ENCODE results near the gene LAMA2.

The LAMA2 gene

DNA sequence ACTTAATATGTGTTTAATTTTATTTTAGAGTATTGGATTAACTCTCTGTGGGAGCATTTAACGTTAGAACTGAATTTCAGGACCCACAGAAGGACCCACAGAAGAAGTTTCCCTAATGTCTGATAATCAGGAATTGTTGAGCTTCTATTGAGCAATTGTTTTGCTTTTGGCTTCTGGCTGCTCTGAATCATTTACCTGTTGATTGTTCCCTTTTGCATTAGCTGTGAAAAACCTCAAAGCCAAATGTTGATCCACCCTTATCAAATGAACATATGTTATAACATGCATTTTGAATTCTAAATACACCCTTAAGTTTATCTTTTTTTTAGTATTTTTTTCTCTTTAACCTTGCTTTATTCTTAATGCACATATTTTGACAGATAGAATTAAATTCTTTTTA, 393.5 kb downstream of the LAMA2 start:
- no peak for DNase-seq

DNA sequence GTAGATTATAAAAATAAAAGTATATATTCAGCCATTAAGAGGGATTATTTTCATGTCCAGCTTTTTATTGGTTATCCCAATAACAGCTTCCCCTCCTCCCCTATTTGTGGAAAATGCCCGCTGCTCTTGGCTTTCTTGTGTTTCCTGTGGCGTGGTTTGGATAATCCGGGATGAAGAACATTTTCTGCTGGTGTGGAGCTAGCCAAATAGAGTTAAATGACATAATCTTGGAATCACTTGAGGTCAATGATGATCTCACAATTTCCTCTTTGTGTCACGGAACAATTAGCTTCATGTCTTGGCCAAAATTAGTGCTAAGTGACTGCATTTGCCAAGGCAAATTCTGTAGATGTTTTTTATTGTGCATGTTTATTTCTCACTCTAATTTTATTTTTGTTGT, 394.0 kb downstream of the LAMA2 start:
- no peak for DNase-seq

DNA sequence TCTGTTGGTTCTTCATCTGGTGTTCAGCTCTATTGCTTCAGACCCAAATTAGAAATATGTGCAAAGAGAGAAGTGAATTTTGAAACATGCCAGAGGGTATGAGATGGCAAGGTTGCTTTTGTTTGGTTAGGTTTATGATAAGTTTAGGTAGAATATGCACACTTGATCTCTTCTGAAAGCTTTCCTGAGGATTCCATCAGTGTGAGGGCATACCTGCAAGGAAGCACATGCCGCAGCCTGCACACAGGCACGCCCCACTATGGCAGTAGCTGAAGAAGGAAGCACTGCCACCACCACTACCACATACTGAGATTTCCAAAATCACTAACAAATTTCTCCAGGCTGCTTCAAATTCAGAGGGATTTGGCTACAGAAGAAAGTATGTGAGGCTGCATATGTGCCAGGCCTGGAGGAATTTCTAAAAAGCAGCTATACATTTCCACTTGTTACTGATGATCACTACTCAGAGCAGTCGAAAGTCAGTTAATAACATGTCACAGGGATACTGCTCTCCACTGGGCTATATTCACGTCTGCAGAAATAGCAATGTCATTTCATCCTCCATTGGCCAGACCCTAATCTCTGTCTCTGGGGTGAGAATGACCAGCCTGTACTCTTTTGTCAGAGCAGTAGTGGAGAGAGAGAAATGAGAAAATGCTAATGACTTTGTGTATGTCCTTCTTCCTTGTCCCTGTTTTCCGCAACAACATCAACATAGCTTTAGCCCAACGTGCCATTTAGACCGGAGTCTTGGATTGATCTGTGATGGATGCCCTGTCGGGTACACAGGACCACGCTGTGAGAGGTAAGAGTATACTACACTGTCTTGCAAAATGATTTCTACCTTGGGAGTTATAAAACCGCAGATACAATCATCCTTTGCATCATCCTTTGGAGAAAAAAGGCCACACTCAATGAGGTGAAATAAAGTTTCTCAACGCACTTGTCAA, 396.7 kb downstream of the LAMA2 start:
- no peak for DNase-seq

DNA sequence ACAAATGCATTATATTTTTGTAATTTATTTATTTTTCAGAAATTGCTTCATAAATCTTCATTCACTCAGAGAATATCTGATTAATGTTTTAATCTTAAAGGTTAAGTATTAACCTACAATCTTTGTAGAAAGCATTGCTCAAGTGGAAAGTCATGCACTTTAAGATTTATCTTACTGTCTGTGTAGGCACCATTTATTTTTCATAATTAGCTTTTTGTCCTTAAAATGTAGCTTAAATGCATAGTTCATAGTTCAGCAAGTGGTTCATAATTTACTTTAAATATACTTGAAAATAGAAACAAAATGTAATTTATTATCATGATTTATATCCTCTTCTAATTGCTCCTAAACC, 397.3 kb downstream of the LAMA2 start:
- no peak for DNase-seq

DNA sequence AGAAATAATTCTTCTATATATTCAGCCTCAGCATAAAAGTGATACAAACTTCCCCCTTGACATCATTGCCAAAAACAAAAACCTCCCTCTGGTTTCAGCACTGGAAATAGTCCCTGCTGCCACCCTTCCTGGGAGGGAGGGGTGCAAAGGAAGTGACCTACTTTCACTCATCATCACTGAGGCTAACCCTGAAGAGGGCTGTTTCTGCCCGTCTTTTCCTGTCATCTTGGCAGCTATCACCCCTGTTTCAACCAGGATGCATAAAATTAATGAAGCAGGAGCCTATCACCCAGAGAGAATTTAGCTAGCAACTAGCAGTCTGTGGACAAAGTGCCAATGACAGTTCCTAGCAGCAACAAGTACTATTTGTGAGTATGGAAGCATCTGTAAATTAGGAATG, 397.8 kb downstream of the LAMA2 start:
- DNase-seq: peak; percentile 38

DNA sequence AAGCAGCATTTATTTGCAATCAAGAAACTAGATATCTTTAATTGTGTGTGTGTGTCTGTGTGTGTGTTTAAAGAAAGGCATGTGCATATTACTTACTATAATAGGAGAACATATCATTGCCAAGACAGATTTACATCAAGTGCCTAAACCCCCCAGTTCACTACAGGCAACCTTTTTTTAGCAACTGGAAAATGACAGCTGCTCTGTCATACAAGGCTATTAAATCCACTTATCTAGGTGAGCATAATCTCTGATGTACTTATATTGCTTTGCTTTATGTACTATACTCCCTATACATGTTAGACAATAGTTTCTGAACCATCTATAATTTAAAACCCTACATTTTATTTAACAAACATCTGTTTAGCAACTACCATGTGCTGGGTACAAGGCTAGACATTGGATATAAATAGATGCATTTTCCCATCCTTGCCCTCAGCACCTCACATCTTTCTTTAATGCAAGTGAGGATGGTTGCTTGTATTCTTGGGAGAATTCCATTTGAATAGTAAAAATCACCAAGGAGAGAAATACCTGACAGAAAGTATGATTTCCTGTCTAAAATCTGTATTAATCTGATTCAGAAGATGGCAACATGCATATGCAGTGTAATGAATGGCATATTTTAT, 398.3 kb downstream of the LAMA2 start:
- no peak for DNase-seq

DNA sequence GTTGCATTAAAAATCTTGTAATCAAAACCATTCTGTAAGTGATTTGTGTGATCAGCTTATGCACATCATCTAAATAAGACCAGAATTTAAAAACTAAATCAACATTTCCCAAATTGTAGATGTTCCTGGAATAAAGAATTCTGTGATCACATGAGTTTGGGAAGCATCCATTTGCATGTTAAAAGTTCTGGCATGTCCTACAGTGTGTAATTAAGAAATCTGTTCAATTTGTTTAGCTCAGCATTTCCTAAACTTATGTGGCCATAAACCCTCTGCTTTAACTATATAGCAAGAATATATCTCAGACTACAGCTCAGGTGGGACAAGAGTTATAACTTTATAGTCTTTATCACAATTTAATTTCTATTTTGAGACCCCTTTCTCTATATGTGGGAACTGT, 399.1 kb downstream of the LAMA2 start:
- DNase-seq: no peak

DNA sequence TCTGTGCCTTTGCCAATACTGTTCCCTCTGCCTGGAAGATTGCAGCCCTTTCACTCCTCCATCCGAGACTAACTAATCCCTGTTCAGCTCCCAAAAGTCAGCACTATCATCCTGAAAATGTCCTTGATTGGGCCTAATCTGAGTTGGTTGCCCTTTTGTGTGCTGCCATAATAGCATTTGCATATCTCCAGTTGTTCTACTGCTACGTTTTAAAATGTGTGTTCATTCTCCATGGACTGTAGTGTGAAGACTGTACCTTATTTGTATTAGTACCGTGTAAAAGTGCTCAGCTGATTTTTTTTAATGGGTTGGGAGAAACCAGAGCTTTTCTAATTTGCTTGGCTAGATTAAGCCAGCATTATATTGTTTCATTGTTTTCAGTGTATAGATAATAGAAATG, 401.3 kb downstream of the LAMA2 start:
- no peak for DNase-seq

DNA sequence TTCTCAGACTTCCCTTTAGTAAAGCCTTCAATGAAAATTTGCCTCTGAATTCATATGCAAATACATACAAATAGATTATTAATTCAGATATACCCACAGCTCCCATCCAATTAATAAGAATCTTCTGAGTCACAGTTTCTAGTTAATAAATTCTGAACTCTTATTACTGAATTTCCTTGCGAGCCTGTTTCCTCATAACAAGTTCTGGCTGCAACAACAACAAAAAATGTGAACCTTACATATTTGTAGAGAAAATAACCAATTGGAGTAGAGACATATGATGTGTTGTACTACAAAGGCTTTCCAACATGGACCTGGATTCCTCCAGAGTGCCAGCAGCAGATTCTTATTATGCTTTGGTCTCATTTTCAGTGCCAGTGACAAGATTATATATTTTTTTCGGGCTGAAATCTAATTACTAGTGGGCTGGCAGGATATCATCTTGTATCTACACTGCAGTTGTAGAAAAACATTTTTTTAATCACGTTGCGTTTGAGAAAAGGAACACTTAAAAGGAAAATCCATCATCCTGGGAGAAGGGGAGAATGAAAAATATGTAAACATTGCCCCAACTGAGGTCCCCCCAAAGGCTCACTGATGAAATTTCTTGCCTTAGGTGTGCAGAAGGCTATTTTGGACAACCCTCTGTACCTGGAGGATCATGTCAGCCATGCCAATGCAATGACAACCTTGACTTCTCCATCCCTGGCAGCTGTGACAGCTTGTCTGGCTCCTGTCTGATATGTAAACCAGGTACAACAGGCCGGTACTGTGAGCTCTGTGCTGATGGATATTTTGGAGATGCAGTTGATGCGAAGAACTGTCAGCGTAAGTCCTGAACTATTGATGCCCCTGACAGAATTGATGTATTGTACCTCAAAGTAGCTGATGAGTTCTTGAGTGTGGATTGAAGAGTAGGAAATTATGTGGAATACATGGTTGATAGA, 404.6 kb downstream of the LAMA2 start:
- DNase-seq: no peak

DNA sequence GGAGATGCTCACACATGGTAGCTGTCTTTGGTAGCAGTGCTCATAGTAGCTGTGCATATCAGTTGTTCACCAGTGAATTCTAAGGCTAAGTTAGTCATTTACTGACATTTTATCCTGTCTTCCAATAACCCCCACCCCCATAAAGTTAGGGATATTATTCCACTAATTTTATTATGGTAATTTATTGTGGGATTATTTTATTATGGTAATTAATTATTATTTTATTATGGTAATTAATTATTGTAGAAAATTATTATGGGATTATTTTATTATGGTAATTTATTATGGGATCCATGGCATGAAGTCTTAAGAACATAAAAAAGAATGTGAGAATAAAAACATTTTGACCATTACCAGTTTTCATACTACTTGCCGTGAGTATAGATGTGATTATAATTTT, 406.5 kb downstream of the LAMA2 start:
- DNase-seq: no peak

DNA sequence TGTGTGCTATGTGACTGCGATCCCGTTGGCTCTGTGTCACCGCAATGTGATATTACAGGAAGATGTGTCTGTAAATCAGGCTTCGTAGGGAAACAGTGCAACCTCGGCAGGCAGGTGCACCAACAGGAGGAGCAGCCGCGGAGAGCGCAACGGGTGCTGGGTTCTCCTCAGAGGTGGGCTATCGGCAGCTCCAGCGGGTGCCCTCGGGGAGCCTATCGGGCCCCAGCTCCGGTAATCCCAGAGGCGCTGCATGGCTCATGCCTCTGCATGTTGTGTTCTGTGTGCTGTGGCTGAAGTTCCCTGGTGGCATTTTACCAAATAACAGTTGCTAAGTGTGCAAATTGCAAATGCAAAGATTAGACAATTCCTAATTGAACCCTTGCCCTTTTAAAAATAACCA, 409.9 kb downstream of the LAMA2 start:
- no peak for DNase-seq

DNA sequence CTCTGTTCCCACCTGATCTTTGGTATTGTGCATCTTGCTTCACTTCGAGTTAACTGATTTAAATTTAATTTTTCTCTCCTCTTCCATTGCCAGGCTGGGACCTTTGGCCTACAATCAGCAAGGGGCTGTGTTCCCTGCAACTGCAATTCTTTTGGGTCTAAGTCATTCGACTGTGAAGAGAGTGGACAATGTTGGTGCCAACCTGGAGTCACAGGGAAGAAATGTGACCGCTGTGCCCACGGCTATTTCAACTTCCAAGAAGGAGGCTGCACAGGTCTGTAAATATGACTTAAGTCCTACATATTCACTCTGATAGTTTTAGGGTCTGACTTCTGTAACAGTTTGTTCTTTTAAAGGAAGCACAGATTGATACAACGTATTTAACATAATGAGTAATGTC, 414.7 kb downstream of the LAMA2 start:
- no peak for DNase-seq

DNA sequence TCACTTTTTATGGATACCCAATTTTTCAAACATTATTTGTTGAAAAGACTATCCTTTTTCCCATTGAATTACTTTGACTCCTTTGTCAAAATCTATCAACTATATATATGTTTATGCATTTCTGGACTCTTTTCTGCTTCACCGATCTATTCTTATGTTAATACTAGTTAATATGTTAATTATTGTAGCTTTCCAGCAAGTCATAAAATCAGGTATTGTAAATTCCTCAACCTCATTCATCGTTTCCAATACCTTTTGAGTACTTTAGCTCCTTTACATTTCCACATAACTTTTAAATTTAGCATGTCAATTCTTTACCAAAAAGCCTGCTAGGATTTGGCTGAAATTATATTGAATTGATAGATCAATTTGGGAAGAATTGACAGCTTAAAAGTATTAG, 419.7 kb downstream of the LAMA2 start:
- no peak for DNase-seq

DNA sequence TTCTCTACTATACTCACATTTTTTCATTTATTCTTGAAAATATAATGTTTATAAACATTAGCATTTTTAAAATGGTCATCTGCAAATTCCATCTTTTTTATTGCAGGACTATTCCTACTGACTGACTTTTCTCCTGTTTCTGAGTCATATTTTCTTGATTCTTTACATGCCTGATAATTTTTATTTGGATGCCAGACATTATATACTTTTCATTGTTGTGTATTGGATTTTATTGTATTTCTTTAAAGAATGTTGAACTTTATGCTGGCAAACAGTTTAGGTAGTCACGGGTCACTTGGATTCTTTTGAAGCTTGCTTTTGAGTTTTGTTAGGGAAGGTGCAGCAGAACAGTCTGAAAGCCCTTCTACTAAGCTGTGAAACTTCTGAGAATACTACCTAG, 423.9 kb downstream of the LAMA2 start:
- no peak for DNase-seq

DNA sequence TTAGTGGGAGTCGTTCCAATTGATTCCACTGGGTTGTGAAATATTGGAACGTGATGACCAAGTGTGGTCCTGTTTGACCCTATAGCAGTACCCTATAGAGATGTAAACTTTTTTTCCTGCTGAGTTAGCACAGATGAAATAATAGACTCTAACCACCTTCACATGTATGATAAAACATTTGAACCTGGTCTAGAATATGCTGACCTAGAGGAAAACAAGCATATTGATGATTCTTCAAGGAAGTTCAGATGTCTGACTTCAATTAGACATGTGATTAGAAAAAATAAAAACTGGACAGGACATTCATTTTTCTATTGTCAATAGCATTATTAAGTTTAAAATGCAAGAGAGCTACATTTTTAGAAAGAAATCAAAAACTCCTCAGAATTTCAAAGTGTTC, 424.9 kb downstream of the LAMA2 start:
- DNase-seq: no peak

DNA sequence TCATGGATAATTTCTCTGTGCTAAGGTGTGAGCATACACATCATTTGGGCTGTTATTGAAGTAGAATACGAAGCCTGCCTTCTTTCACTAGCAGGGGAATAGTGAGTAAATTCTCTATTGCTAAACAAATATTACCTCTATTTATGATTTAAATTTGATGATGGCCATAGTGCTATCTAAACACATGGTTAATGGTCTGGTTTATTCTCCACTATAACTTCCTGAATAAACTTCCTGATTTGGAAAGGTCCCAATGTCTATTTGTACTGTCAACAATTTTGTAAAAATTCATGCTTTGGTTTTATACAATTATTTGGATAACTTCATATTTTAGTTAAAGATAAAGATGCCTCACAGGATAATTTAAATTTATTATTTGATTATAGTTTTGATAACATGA, 426.2 kb downstream of the LAMA2 start:
- no peak for DNase-seq

DNA sequence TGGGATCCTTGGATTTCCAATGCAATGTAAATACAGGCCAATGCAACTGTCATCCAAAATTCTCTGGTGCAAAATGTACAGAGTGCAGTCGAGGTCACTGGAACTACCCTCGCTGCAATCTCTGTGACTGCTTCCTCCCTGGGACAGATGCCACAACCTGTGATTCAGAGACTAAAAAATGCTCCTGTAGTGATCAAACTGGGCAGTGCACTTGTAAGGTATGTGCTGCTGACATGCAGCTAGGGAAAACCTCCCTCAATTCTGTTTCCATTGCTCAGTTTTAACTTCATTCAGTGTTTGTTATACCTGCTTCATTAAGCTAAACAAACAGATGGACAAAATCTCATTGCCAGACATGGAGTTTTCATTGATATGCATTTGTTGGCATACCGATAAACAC, 429.9 kb downstream of the LAMA2 start:
- no peak for DNase-seq

DNA sequence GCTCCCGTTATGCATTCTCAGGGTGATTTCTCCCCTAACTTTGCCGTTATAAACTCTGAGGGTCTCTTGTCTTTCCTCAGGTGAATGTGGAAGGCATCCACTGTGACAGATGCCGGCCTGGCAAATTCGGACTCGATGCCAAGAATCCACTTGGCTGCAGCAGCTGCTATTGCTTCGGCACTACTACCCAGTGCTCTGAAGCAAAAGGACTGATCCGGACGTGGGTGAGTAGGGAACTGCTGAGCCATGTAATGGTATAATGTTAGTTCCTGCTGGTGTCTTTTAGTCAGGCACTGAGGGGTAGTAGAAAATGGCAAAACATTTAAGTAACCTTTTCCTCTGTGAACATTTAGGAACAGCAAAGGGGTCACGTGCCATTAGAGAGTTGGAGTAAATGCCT, 431.6 kb downstream of the LAMA2 start:
- DNase-seq: no peak

DNA sequence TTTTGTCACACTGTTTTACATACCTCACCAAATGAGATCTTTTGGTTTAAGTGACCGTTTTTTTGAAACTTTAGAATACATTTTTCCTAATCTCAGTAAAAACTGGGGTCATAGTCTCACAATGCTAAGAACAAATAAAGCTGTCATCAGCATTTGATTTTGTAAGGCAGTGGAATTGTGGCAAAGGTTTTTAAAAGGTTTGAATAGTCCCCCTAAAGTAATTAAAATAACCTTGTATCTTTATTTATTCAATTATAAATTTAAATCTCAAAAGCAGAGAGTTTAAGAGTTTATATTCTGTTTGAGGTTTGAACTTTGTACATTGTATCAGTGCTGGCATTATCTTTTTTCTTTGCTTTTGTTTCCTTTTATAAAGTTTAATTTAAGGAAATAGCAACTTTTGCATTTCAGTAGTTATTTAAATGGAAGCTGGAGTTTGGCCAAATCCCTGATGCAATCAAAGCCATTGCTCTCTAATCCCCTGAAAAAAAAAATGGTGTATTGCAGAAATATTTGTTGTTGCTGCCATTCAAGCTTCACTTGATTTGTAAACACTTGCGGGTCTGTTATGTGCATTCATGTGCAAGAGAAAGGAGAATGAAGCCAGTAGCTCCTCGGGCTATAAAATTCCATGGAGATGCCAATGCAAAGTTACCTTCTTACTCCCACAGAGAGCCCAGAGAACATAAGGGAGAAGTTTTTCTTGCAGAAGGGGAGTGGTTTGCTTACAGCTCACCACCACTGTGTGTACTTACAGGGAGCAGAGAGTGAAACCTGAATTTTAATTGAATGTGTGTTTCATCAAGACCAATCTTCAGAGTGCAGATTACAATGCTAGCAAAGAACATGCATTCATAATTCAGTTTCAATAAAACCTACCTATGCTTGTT, 435.2 kb downstream of the LAMA2 start:
- no peak for DNase-seq

DNA sequence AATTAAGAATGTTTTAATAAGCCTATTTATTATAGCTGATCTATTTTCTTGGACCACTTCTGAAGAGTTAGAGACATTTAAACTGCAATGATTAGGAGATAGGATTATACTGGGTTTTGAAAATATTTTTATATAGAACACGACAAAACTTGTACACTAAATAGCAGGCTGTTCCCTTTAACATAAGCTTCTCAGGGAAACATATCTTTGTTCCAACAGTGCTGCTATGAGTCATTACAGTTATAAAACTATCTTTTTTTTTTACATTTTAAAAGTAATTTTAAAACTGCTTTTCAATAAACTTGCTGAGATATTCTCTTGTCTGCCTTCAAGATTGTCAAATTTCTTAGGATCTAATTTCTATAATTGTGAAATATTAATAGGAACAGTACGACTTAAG, 438.0 kb downstream of the LAMA2 start:
- DNase-seq: no peak

DNA sequence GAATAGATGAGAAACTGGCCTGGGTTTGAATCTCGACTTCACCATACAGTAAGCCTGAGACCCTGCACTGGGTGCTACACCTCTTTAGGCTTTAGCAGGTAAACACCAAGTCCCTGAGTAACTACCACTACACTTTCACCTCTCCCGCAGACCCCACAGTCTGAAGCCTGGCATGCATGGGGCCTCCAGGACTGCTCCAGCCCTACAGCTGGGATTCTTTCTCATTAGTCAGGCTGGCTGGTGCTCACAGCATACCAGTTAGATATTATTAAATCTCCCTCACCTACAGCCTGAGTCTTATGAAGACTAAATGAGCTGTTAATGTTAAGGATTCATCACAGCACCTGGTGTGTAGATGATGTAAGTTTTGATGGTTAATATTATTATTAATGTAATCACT, 438.4 kb downstream of the LAMA2 start:
- no peak for DNase-seq

DNA sequence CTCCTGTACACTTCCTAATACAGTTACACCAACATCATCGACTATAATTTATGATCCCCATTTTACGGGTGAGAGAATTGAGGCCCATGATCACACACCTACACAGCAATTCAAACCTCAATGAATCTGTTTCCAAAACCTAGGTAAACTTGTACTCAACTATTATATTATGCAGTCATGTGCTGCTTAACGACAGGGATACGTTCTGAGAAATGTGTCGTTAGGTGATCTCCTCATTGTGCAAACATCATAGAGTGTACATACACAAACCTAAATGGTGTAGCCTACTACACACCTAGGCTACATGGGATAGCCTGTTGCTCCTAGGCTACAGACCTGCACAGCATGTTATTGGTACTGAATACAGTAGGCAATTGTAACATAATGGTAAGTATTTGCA, 441.4 kb downstream of the LAMA2 start:
- DNase-seq: no peak

DNA sequence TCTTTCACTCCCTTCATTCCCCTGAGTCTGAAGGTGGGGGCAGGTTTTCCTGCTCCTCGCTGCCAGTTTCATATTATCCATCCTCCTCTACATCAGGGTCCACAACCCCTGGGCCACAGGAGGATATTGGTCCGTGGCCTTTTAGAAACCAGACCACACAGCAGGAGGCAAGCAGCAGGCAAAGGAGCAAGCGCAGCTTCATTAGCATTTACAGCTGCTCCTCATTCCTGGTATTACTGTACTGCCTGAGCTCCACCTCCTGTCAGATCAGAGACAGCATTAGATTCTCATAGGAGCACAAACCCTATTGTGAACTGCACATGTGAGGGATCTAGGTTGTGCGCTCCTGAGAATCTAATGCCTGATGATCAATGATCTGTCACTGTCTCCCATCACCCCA, 446.7 kb downstream of the LAMA2 start:
- DNase-seq: no peak

Data from CD4-positive, alpha-beta T cell treated with Interferon gamma for 1 hour (primary cell).